HG03521 (cell line): ENCODE results near the gene ATP5IF1.
A peak's percentile ranks its signal among the peaks of the same experiment; 100 is the strongest.

Experiments
- ATAC-seq: cut with Tn5 transposase; IDR thresholded peaks from one replicate; pipeline ENCODE4 v1.9.1; 2021; ENCODE audit warnings: mild to moderate bottlenecking, moderate library complexity; ENCODE audit not compliant: unreplicated experiment

ATP5IF1 gene

DNA sequence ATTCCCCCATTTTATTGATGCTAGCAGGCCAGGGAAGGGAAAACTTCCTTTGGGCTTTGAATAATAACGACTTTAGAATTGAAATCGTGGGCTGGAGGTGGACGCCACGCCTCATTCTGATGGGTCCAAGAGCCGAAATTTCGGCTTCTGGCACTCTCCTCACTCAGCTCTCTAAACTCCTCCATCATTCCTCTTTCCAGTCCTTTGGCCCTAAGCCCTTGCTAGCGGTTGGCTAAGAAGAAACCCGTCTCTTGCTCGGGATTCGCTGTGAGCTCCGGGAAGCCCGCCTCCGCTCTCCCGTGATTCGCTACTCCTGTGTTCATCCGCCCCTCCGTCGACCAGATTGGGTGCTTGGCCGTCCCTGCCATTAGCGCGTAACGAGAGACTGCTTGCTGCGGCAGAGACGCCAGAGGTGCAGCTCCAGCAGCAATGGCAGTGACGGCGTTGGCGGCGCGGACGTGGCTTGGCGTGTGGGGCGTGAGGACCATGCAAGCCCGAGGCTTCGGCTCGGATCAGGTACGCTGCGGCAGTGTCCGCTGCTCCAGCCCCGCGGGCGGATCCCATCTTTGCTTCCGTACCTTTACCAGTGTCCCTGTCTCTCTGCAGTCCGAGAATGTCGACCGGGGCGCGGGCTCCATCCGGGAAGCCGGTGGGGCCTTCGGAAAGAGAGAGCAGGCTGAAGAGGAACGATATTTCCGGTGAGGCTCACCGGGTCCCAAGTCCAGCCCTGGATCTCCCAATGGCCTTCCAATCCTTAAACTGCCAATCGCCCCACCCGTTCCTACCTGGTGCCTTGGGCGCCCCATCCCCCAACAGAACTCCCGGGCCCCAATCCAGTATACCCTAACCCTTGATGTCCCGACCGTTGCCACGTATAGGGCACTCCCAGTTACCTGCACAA lies at the start of gene ATP5IF1:
Gene ATP5IF1 (plus strand): TSS at position 370 of the 901 bp plus-strand sequence. CDS start 60 bp downstream, at position 430.
- peak; percentile 77 for ATAC-seq

DNA sequence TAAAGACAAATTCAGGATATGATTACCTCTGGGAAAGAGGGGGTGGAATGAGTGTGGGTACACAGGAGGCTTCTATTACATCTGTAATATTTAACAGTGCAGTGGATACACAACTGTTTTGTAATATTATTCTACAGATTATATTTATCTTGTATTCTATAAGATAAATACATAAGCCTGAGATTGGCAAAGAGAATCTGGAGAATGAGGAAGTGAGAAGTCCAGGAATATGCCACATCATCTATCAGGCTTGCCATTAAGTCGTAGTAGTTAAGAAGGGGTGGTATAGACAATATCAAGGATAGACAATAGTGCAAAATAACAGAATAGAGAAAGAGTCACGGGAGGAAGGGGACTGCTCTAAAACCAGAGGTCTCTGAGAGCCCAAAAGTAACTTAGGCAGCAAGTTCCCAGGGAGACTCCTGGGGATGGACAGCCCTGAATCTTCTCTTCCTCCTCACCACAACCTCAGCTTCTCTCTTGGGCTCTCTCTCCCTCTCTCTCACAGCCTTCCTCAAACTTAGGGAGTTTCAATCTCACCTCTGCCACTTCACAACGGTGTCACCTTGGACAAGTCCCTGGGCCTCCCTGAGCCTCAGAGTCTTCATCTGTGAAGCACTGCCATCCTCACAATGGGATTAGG lies 45.5 kb upstream of the ATP5IF1 start:
- no peak for ATAC-seq

DNA sequence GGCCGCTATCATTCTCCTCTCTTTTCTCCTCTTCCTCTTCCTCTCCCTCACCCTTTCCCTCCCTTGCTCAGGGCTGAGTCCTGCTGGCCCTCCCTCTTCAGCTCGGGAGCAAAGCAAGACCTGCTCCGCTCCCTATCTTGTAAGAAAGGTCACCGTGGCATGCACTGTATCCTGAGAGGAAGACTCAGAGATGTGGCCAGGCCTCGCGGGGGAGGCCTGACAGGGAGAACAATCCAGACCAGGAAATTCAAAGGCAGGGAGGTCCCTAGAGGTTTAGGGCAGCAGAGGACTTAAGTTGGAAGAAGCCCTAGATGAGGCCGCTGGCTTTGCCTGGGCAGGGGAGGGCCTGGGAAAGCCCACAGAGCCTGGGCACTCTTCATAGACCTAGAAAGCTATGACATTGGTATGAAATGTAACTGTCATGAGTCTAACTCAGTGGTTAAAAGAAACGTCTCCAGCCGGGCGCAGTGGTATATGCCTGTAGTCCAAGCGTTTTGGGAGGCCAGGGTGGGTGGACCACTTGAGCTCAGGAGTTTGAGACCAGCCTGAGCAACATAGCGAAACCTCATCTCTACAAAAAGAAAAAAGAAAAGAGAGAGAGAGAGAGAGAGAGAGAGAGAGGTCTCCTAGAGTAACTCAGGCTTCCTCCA lies 44.8 kb upstream of the ATP5IF1 start:
- ATAC-seq = no peak

GRCh38 chr1:28193701-28194161 lies 42.2 kb upstream of the ATP5IF1 start:
- ATAC-seq = no peak

GRCh38 chr1:28194326-28195035 lies 41.4 kb upstream of the ATP5IF1 start:
- ATAC-seq = no peak

- ATAC-seq = no peak
Measured at GRCh38 chr1:28195780-28196179, 40.1 kb upstream of the ATP5IF1 start.

DNA sequence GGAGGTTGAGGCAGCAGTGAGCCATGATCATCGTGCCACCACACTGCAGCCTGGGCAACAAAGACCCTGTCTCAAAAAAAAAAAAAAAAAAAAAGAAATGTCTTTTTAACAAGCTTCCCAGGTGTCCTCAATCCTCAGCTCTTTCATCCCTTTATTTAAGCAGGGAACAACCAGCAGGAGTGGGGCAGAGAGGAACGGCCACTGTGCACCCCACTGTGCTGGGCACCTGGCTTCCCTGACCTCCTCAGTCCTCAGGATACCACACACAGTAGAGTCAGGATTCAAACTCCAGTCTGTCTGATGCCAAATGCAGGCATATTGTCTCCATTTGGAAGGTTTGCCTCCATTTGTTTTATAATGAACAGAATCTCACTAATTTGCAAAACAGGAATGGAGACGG lies 39.6 kb upstream of the ATP5IF1 start:
- no peak for ATAC-seq

DNA sequence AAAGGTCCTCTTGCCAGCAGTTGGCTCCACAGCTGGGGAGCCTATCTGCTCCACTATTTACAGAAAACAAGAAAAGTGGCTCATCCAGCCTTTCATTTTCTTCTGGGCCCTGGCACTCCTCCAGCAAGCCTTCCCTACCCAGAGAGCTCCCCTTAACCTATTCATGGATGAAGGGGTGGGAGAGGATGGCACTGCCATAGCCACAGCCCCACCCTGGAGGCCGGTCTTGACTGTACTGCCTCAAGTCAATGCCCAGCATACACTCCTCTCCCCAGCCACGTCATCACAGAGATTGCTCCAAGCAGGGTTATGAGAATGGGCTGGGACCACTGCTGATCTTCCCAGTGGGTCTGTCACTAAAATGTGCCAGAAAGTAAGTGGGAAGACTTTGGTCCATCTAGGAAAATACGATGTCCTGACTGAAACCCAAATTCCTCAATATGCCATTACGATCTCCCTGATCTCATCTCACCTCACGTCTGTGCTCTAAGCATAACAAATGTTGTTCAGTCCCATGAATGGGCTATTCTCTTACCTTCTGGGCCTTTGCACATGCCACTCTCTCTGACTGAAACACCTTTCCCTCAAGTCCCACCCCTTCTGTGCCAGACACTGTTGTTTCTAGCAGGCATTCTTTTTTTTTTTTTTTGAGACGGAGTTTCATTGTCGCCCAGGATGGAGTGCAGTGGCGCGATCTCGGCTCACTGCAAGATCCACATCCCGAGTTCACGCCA lies 38.1 kb upstream of the ATP5IF1 start:
- no peak for ATAC-seq

DNA sequence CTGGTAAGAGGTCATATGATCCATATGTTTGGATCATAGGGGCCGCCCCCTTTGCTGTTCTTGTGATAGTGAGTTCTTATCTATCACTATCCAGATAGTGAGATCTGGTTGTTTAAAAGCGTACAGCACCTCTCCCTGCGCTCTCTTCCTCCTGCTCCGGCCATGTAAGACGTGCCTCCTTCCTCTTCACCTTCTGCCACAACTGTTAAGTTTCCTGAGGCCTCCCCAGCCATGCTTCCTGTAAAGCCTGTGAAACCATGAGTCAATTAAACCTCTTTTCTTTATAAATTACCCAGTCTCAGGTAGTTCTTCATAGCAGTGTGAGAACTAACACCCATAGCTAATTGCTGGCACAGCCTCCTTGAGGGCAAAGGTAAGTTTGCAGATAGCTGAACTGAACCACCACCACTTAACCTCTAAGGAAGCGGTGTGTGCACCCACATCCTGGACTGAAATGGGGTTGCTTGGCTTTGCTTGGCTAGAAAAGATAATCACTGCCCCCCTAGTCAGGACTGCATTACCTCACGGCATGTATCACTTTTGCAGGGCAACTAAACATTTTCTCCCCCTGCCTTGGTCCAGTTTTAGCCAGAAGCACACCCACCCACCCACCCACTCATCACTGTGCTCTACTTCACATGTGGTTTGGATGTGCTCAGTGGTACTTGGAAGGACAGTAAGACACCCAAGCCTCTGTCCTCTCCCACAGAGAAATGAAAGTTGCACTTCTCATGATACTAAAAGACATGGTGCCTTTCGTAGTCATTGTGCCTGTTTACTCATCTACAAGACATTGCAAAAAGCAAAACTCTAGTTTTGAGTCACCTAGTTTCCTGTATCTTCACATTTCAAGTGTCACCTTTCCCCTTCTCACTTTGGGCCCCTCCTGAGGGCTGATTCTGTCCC lies 36.3 kb upstream of the ATP5IF1 start:
- ATAC-seq = peak; percentile 68

GRCh38 chr1:28200234-28200873 lies 35.6 kb upstream of the ATP5IF1 start:
- ATAC-seq = no peak

DNA sequence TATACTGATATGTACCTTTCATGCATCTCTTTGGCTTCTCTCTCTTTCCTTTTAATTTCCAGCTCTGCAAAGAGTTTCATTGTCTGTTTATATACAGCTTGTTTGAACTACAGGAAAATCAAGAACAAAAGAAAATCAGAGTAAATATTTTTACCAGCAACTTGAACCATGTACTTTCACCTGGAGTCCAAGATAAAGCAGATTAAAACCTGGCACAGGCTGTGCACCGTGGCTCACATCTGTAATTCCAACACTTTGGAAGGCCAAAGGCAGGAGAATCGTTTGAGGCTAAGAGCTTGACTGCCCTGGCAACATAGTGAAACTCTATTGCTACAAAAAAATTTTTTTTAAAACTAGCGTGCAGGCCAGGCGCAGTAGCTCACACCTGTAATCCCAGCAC lies 30.7 kb upstream of the ATP5IF1 start:
- no peak for ATAC-seq

DNA sequence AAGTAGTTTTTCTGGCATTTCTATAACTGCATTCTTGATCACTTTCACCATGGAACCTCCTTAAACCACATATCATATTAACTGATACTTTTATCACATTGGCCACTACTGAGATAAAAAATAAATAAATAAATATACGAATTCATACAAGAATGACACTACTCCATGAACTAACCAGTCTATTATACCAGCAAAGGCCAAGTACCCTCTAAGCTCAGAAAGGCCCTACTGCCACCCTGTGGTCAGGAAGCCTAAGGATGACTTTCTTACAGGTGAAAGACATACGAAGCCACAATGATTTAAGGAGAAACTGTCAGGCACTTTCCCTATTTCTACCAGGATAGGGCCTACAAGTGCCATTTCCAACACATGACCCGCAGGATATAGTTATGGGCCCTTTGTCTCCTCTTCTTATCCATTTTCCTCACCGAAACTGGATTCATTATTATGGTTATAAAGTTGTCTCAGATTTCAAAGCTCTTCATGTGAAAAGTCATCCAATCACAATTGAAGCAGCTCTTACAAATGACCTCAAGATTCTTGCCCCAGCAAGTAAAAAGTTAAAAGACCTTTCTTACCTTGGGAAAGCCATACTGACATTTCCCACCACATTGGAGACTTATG lies 27.0 kb upstream of the ATP5IF1 start:
- no peak for ATAC-seq

GRCh38 chr1:28209700-28210099 lies 26.2 kb upstream of the ATP5IF1 start:
- no peak for ATAC-seq

DNA sequence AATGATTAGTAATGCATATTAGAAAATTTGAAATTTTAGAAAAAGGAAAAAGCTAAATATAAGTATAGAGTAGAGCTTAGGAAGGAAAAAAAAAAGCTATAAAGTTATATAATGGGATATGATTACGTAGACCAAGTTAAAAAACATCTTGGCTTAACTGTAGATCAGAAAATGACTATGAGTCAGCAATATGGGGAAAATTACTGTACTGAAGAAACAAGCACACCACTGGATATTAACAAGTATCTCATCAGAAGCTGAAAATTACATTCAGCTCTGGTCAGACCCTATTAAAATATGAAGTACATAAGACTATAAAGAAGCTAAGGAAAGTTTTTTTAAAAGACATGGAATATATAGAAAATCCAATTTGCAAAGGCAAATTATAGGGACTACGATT lies 22.6 kb upstream of the ATP5IF1 start:
- no peak for ATAC-seq

DNA sequence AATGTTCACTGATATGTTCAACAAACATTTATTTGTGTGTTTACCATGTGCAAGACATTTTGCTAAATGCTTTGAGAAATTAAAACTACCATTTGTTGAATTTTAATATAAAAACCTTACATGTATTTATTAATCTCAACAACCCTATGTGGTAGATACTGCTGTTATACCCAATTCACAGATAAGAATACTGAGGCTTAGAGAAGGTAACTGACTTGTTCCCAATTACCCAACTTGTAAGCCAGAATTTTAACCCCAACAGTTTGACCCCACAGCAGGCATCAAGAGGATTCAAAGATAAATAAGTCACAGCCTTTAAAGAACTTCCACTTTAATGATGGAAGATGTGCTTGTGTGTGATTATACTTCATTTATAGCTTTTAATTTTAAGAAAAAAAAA lies 6.8 kb upstream of the ATP5IF1 start:
- no peak for ATAC-seq

- ATAC-seq = no peak
Measured at GRCh38 chr1:28229996-28230395, 5.9 kb upstream of the ATP5IF1 start.

DNA sequence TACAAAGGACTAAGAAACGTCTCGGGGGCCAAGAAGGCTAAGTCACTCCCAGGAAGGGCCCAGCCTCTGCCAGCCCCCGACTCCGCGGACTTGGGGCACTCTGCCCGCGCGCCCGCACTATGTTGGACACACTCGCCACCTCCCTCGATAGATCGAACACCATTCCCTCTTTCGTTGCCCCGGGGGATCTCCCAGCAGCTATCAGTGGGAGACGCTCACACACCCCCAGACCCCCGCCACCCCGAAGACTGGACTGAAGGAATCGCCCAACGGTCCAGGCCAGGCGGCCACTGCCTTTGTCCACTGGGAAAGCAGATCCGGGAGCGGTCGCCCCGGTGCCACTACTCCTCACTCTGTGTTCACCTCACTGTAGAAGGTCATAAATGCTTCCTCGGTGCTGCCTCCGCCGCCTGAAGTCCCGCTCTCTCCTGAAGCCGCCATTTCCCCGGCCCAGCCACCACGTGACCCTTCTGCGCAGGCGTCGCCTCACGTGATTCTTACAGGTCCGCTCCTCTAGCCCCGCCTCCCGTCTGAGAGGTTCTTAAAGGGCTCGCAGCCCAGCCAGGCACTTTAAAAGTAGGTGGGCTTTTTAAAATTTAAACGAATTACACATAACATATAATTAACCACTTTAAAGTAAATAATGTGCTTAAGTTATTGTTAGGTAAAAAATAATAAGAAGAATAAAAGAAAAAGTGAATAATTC lies 3.2 kb upstream of the ATP5IF1 start, which contains the start of gene DNAJC8:
Gene DNAJC8 (minus strand): TSS at position 472 of the 706 bp plus-strand sequence. CDS start 31 bp downstream, at position 441.
- peak; percentile 43 for ATAC-seq

DNA sequence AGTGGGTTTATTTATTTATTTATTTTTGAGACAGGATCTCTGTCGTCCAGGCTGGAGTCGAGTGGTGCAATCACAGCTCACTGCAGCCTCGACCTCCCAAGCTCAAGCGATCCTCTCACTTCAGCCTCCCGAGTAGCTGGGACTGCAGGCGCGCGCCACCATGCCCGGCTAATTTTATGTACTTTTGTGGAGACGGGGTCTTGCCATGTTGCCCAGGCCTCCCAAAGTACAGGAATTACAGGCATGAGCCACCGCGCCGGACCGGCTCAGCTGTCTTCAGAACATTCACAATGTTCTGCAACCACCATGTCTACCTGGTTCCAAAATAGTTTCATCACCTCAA lies 2.7 kb upstream of the ATP5IF1 start:
- ATAC-seq = no peak
